ENCODE measurements around the gene TNPO2. TPM values are rescaled to one million over a fixed set of nuclear protein-coding genes. Genes with fewer than 3 reads are reported as not detected.

Gene TNPO2
- total and polyA plus RNA-seq, 2 of the 13 experiments (the other 11 are each of a cell fraction or from before 2014, with no cell fraction given): 31.7 to 61.0 TPM

DNA sequence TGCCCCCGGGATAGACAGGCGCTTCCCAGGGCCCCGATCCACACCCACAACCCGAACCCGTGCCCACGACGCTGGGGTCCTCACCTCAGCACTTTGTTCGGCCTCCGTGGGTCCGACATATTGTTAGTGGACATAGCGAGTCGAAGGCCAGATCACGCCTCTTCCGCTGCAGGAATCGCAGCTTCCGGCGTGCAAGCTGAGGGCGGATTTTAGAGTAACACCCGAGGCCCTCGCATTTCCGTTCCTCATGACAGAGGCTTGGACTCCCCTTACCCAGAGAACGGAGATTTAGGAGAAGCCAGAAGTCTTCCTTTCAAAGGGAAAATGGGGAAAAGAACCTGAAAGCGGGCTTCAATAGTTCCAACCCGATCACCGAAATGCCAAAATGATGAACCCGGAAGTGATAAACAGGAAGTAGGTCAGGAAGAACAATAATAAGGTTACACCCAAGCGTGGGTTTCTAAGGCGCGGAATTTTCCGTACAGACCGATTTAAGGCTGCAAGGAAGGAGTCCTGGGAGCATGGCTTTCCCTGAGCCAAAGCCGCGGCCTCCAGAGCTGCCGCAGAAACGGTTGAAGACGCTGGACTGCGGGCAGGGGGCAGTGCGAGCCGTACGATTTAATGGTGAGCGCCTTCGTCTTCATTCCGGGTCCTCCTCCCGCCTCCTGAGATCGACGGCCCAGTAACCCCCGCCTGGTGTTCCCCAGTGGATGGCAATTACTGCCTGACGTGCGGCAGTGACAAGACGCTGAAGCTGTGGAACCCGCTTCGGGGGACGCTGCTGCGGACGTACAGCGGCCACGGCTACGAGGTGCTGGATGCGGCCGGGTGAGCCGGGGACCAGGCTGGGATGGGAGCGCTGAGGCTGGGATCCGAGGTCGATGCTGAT, 54.2 kb downstream of the TNPO2 start (continued):
- TF ChIP-seq ZBTB20 (CRISPR knock-in tag; IDR thresholded peaks at IDR 0.05; ENCODE audit: borderline replicate concordance, low read depth) (peak; percentile 58; the same call in 1 of the 2 replicates), SOX5 (CRISPR knock-in tag; IDR thresholded peaks at IDR 0.05; ENCODE audit: borderline replicate concordance) (no peak), ZKSCAN1 (IDR thresholded peaks at IDR 0.05; ENCODE audit: low read length) (no peak), MIER3 (CRISPR knock-in tag; IDR thresholded peaks at IDR 0.05; ENCODE audit: borderline replicate concordance) (no peak), FOXO1 (CRISPR knock-in tag; IDR thresholded peaks at IDR 0.05) (no peak; the same call in 1 of the 2 replicates), NFE2L1 (CRISPR knock-in tag; IDR thresholded peaks at IDR 0.05; ENCODE audit: borderline replicate concordance) (no peak), BHLHE40 (IDR thresholded peaks at IDR 0.05; ENCODE audit: low read length) (no peak), SALL2 (CRISPR knock-in tag; IDR thresholded peaks at IDR 0.05) (no peak), PLRG1 (conservative IDR thresholded peaks at IDR 0.05) (no peak), ZNF772 (CRISPR knock-in tag; IDR thresholded peaks at IDR 0.05) (peak; percentile 51), FOSL1 (CRISPR knock-in tag; IDR thresholded peaks at IDR 0.05; ENCODE audit: borderline replicate concordance) (no peak), ZNF101 (CRISPR knock-in tag; IDR thresholded peaks at IDR 0.05; ENCODE audit: borderline replicate concordance, low read depth) (no peak), NFKB2 (CRISPR knock-in tag; IDR thresholded peaks at IDR 0.05; ENCODE audit: borderline replicate concordance) (peak; percentile 47; the same call in 1 of the 2 replicates), ZNF660 (CRISPR knock-in tag; IDR thresholded peaks at IDR 0.05; ENCODE audit: borderline replicate concordance, low read depth) (no peak), ZNF567 (CRISPR knock-in tag; IDR thresholded peaks at IDR 0.05; ENCODE audit: borderline replicate concordance) (no peak), ZNF143 (CRISPR knock-in tag; IDR thresholded peaks at IDR 0.05) (peak; percentile 69; the same call in 1 of the 2 replicates), ZNF747 (CRISPR knock-in tag; IDR thresholded peaks at IDR 0.05; ENCODE audit: borderline replicate concordance) (0 out of 2 replicates have a peak, but pooled peaks have one; percentile 30), XBP1 (CRISPR knock-in tag; IDR thresholded peaks at IDR 0.05) (no peak), EZH2 (conservative IDR thresholded peaks at IDR 0.05; ENCODE audit: low read depth, low read length) (no peak), SAFB2 (CRISPR knock-in tag; IDR thresholded peaks at IDR 0.05; ENCODE audit: borderline replicate concordance, low read depth) (no peak), ZNF572 (CRISPR knock-in tag; IDR thresholded peaks at IDR 0.05) (no peak), ZNF44 (CRISPR knock-in tag; IDR thresholded peaks at IDR 0.05) (no peak)
- TF ChIP-seq, protein P1, sequence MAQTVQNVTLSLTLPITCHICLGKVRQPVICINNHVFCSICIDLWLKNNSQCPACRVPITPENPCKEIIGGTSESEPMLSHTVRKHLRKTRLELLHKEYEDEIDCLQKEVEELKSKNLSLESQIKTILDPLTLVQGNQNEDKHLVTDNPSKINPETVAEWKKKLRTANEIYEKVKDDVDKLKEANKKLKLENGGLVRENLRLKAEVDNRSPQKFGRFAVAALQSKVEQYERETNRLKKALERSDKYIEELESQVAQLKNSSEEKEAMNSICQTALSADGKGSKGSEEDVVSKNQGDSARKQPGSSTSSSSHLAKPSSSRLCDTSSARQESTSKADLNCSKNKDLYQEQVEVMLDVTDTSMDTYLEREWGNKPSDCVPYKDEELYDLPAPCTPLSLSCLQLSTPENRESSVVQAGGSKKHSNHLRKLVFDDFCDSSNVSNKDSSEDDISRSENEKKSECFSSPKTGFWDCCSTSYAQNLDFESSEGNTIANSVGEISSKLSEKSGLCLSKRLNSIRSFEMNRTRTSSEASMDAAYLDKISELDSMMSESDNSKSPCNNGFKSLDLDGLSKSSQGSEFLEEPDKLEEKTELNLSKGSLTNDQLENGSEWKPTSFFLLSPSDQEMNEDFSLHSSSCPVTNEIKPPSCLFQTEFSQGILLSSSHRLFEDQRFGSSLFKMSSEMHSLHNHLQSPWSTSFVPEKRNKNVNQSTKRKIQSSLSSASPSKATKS (CRISPR knock-in tag; IDR thresholded peaks at IDR 0.05): no peak
- TF ChIP-seq, protein P2, sequence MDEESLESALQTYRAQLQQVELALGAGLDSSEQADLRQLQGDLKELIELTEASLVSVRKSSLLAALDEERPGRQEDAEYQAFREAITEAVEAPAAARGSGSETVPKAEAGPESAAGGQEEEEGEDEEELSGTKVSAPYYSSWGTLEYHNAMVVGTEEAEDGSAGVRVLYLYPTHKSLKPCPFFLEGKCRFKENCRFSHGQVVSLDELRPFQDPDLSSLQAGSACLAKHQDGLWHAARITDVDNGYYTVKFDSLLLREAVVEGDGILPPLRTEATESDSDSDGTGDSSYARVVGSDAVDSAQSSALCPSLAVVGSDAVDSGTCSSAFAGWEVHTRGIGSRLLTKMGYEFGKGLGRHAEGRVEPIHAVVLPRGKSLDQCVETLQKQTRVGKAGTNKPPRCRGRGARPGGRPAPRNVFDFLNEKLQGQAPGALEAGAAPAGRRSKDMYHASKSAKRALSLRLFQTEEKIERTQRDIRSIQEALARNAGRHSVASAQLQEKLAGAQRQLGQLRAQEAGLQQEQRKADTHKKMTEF (CRISPR knock-in tag; IDR thresholded peaks at IDR 0.05): peak; percentile 81; the same call in 1 of the 2 replicates
- TF ChIP-seq, protein P3, sequence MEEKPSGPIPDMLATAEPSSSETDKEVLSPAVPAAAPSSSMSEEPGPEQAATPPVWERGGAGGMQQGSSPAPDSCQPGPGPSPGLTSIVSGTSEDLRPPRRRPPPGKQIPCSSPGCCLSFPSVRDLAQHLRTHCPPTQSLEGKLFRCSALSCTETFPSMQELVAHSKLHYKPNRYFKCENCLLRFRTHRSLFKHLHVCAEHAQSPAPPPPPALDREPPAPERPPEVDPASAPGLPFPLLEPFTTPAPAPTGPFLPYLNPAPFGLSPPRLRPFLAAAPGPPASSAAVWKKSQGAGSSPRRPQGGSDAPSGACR (CRISPR knock-in tag; IDR thresholded peaks at IDR 0.05): peak; percentile 66; the same call in 1 of the 2 replicates
- TF ChIP-seq, protein P4, sequence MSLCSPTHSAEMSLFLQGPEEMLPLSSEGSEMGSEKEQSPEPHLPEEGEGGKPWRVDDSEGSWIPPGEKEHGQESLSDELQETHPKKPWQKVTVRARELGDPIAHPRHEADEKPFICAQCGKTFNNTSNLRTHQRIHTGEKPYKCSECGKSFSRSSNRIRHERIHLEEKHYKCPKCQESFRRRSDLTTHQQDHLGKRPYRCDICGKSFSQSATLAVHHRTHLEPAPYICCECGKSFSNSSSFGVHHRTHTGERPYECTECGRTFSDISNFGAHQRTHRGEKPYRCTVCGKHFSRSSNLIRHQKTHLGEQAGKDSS (CRISPR knock-in tag; IDR thresholded peaks at IDR 0.05; ENCODE audit: borderline replicate concordance, low read depth): no peak
